Dedifferentiated amniotic fluid mesenchymal stem cell (primary cell): Measurements from ENCODE around the gene OSBPL3.

Experiments
- DNase-seq: peaks from one replicate; pipeline ENCODE4 v3.0.0-alpha.2; 2016; ENCODE audit errors: extremely low spot score

Gene OSBPL3

GRCh38 chr7:24899161-24899560 is 80.8 kb downstream of the OSBPL3 start:
- DNase-seq = no peak

- DNase-seq = no peak
Observed at GRCh38 chr7:24898691-24899090, 81.3 kb downstream of the OSBPL3 start.

GRCh38 chr7:24896031-24896501 is 83.9 kb downstream of the OSBPL3 start:
- no peak for DNase-seq

GRCh38 chr7:24894429-24895221 is 85.4 kb downstream of the OSBPL3 start:
- no peak for DNase-seq

GRCh38 chr7:24891311-24891735 is 88.7 kb downstream of the OSBPL3 start:
- no peak for DNase-seq

- DNase-seq = no peak
Observed at GRCh38 chr7:24889611-24890010, 90.4 kb downstream of the OSBPL3 start.

- no peak for DNase-seq
Observed at GRCh38 chr7:24888653-24889052, 91.3 kb downstream of the OSBPL3 start.

GRCh38 chr7:24885716-24886115 is 94.3 kb downstream of the OSBPL3 start:
- no peak for DNase-seq

- DNase-seq = no peak
Observed at GRCh38 chr7:24885305-24885704, 94.7 kb downstream of the OSBPL3 start.

GRCh38 chr7:24884401-24884800 is 95.6 kb downstream of the OSBPL3 start:
- DNase-seq = no peak

GRCh38 chr7:24883622-24884013 is 96.4 kb downstream of the OSBPL3 start:
- no peak for DNase-seq

GRCh38 chr7:24882989-24883621 is 96.9 kb downstream of the OSBPL3 start:
- DNase-seq = peak; percentile 30

- DNase-seq = no peak
Observed at GRCh38 chr7:24881623-24882022, 98.4 kb downstream of the OSBPL3 start.

GRCh38 chr7:24880886-24881285 is 99.1 kb downstream of the OSBPL3 start:
- DNase-seq = no peak

GRCh38 chr7:24879291-24879690 is 100.7 kb downstream of the OSBPL3 start:
- DNase-seq = no peak

GRCh38 chr7:24877790-24878311 is 102.1 kb downstream of the OSBPL3 start:
- DNase-seq = no peak

GRCh38 chr7:24874791-24875190 is 105.2 kb downstream of the OSBPL3 start:
- no peak for DNase-seq

- no peak for DNase-seq
Observed at GRCh38 chr7:24873944-24874343, 106.0 kb downstream of the OSBPL3 start.

GRCh38 chr7:24871770-24872169 is 108.2 kb downstream of the OSBPL3 start:
- DNase-seq = no peak

- DNase-seq = no peak
Observed at GRCh38 chr7:24870766-24871165, 109.2 kb downstream of the OSBPL3 start.

- no peak for DNase-seq
Observed at GRCh38 chr7:24869572-24869971, 110.4 kb downstream of the OSBPL3 start.

- no peak for DNase-seq
Observed at GRCh38 chr7:24868741-24869140, 111.2 kb downstream of the OSBPL3 start.

GRCh38 chr7:24866004-24866615 is 113.9 kb downstream of the OSBPL3 start:
- DNase-seq = no peak
